HG02885 (cell line): ENCODE data around the gene CXXC5.
A peak's percentile ranks its signal among the peaks of the same experiment; 100 is the strongest.
"Not testable (repeated sequence)": the region's sequence is repeated elsewhere in the genome, so short reads cannot be mapped to it uniquely, and the experiment has no call there.

Experiments
- ATAC-seq: cut with Tn5 transposase; IDR thresholded peaks from one replicate; pipeline ENCODE4 v1.9.1; 2021; ENCODE audit warnings: mild to moderate bottlenecking; ENCODE audit not compliant: unreplicated experiment, poor library complexity

Gene CXXC5

GRCh38 chr5:139648205-139649081 is at the start of gene CXXC5:
Gene CXXC5, plus strand, starts transcription at chr5:139648349. Its CDS starts 32,175 bp downstream, at chr5:139680524.
- peak; percentile 38 for ATAC-seq

GRCh38 chr5:139598601-139598965 is 49.6 kb upstream of the CXXC5 start:
- not testable (repeated sequence) for ATAC-seq

GRCh38 chr5:139600336-139600949 is 47.7 kb upstream of the CXXC5 start:
- ATAC-seq = no peak

GRCh38 chr5:139601429-139601828 is 46.7 kb upstream of the CXXC5 start:
- ATAC-seq = no peak

GRCh38 chr5:139601948-139602347 is 46.2 kb upstream of the CXXC5 start:
- ATAC-seq = not testable (repeated sequence)

GRCh38 chr5:139605887-139606286 is 42.3 kb upstream of the CXXC5 start:
- no peak for ATAC-seq

GRCh38 chr5:139611703-139612584 is 36.2 kb upstream of the CXXC5 start:
- no peak for ATAC-seq

GRCh38 chr5:139619861-139620260 is 28.3 kb upstream of the CXXC5 start:
- ATAC-seq = no peak

GRCh38 chr5:139625398-139625797 is 22.8 kb upstream of the CXXC5 start:
- not testable (repeated sequence) for ATAC-seq

- ATAC-seq = no peak
Measured at GRCh38 chr5:139630855-139631254, 17.3 kb upstream of the CXXC5 start.

GRCh38 chr5:139631520-139632165 is 16.5 kb upstream of the CXXC5 start:
- no peak for ATAC-seq

- ATAC-seq = peak; percentile 32
Measured at GRCh38 chr5:139633295-139634027, 14.7 kb upstream of the CXXC5 start.

GRCh38 chr5:139634028-139634325 is 14.2 kb upstream of the CXXC5 start:
- no peak for ATAC-seq

- ATAC-seq = no peak
Measured at GRCh38 chr5:139634541-139634940, 13.6 kb upstream of the CXXC5 start.

GRCh38 chr5:139635191-139635590 is 13.0 kb upstream of the CXXC5 start:
- no peak for ATAC-seq

GRCh38 chr5:139635606-139636206 is 12.4 kb upstream of the CXXC5 start:
- no peak for ATAC-seq

- peak; percentile 78 for ATAC-seq
Measured at GRCh38 chr5:139636207-139636792, 11.8 kb upstream of the CXXC5 start.

- ATAC-seq = peak; percentile 21
Measured at GRCh38 chr5:139636975-139637408, 11.2 kb upstream of the CXXC5 start.
